ENCODE measurements around the gene PRXL2A.

DNA sequence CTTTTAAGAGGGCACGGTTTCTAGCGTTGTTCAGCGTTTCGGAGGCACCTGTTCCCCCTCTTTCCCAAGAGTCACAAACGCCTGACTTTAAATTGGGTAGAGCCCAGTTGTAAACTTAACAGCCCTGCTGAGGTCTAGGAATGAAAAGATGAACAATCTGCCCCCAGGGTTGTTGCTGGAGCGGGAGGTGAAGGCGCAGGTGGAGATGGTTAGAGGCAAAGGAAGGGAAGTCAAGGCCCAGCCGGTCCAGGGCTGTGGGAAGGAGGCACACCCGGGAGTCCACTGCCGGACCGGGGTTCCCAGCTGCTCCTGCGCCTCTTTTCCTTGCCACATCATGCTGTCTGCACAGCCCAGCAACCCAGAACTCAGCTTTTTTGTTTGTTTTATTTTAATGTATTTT lies 770 bp downstream of the PRXL2A start:
- TF ChIP-seq, protein P1, sequence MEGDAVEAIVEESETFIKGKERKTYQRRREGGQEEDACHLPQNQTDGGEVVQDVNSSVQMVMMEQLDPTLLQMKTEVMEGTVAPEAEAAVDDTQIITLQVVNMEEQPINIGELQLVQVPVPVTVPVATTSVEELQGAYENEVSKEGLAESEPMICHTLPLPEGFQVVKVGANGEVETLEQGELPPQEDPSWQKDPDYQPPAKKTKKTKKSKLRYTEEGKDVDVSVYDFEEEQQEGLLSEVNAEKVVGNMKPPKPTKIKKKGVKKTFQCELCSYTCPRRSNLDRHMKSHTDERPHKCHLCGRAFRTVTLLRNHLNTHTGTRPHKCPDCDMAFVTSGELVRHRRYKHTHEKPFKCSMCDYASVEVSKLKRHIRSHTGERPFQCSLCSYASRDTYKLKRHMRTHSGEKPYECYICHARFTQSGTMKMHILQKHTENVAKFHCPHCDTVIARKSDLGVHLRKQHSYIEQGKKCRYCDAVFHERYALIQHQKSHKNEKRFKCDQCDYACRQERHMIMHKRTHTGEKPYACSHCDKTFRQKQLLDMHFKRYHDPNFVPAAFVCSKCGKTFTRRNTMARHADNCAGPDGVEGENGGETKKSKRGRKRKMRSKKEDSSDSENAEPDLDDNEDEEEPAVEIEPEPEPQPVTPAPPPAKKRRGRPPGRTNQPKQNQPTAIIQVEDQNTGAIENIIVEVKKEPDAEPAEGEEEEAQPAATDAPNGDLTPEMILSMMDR (IDR thresholded peaks at IDR 0.05; ENCODE audit: low read depth, low read length): no peak
- TF ChIP-seq POLR2A (IDR thresholded peaks at IDR 0.05; ENCODE audit: extremely low read depth, insufficient read length): no peak
- TF ChIP-seq, protein P2, sequence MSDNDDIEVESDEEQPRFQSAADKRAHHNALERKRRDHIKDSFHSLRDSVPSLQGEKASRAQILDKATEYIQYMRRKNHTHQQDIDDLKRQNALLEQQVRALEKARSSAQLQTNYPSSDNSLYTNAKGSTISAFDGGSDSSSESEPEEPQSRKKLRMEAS (IDR thresholded peaks at IDR 0.05; ENCODE audit: low read depth, low read length): no peak
